Fibroblast of skin of abdomen (primary cell): ENCODE measurements around the gene ZCCHC2.

Experiments
- DNase-seq: peaks from one replicate; pipeline ENCODE4 v3.0.0-alpha.2; 2013

The ZCCHC2 gene

GRCh38 chr18:62583376-62583775 is 60.6 kb downstream of the ZCCHC2 start:
- DNase-seq: no peak

- DNase-seq: peak; percentile 83
Measured at GRCh38 chr18:62584241-62585120, 61.7 kb downstream of the ZCCHC2 start.

GRCh38 chr18:62585274-62586150 is 62.7 kb downstream of the ZCCHC2 start:
- no peak for DNase-seq

- peak; percentile 60 for DNase-seq
Measured at GRCh38 chr18:62586151-62586774, 63.4 kb downstream of the ZCCHC2 start.

GRCh38 chr18:62586781-62587487 is 64.1 kb downstream of the ZCCHC2 start:
- no peak for DNase-seq

GRCh38 chr18:62587689-62588088 is 64.9 kb downstream of the ZCCHC2 start:
- DNase-seq: no peak

GRCh38 chr18:62588217-62588616 is 65.4 kb downstream of the ZCCHC2 start:
- no peak for DNase-seq

- DNase-seq: no peak
Measured at GRCh38 chr18:62590799-62591590, 68.2 kb downstream of the ZCCHC2 start.

- no peak for DNase-seq
Measured at GRCh38 chr18:62596145-62597005, 73.5 kb downstream of the ZCCHC2 start.

- no peak for DNase-seq
Measured at GRCh38 chr18:62601871-62602270, 79.0 kb downstream of the ZCCHC2 start.

GRCh38 chr18:62602706-62603105 is 79.9 kb downstream of the ZCCHC2 start:
- no peak for DNase-seq

- no peak for DNase-seq
Measured at GRCh38 chr18:62603211-62603610, 80.4 kb downstream of the ZCCHC2 start.

GRCh38 chr18:62603979-62604378 is 81.2 kb downstream of the ZCCHC2 start:
- no peak for DNase-seq

GRCh38 chr18:62605685-62606084 is 82.9 kb downstream of the ZCCHC2 start:
- DNase-seq: no peak

GRCh38 chr18:62606106-62606505 is 83.3 kb downstream of the ZCCHC2 start:
- peak; percentile 14 for DNase-seq

- no peak for DNase-seq
Measured at GRCh38 chr18:62607302-62607701, 84.5 kb downstream of the ZCCHC2 start.

- no peak for DNase-seq
Measured at GRCh38 chr18:62607708-62608428, 85.0 kb downstream of the ZCCHC2 start.

GRCh38 chr18:62609764-62610163 is 86.9 kb downstream of the ZCCHC2 start:
- no peak for DNase-seq

- DNase-seq: no peak
Measured at GRCh38 chr18:62610351-62610700, 87.5 kb downstream of the ZCCHC2 start.
